NCI-H2196 (cell line): Measurements from ENCODE around the gene HOXA6.
A peak's percentile ranks its signal among the peaks of the same experiment; 100 is the strongest.

Experiments used
- DNase-seq: peaks from one replicate; lab custom pipeline; 2025; ENCODE audit not compliant: unreplicated experiment; lab: John Stamatoyannopoulos, UW

The HOXA6 gene

DNA sequence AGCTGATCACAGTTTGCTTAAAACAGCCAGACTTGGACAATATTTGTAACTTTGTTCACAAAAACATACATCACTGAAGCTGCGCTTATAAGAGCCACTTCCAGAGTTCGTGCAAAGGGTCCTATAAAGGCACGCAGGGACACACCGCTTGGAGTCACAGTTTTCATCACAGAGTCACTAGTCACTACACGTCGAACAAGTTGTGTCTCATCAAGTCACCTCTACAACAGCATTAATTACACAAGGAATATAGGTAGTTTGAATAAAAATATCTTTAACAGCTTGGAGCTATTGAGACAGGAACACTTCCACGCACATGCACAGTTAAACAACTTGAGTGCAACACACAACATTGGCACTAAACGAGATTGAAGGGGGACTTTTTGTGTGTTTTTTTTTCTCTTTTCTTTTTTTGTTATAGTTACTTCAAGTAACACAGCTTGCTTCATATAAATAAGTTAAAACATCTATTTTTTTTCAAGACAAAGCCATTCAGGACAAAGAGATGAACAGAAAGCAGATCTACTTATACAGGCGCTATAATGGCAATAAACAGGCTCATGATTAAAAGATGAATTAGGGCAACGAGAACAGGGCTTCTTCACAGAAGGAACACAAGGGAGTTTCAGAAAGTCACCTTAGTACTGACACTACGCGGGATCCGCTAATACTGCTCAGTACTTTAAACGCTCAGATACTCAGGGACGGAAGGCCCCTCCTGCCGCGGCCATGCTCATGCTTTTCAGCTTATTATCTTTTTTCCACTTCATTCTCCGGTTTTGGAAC, 6.2 kb downstream of the HOXA6 start:
- no peak for DNase-seq

GRCh38 chr7:27140126-27140857, 7.3 kb downstream of the HOXA6 start:
- DNase-seq = no peak

DNA sequence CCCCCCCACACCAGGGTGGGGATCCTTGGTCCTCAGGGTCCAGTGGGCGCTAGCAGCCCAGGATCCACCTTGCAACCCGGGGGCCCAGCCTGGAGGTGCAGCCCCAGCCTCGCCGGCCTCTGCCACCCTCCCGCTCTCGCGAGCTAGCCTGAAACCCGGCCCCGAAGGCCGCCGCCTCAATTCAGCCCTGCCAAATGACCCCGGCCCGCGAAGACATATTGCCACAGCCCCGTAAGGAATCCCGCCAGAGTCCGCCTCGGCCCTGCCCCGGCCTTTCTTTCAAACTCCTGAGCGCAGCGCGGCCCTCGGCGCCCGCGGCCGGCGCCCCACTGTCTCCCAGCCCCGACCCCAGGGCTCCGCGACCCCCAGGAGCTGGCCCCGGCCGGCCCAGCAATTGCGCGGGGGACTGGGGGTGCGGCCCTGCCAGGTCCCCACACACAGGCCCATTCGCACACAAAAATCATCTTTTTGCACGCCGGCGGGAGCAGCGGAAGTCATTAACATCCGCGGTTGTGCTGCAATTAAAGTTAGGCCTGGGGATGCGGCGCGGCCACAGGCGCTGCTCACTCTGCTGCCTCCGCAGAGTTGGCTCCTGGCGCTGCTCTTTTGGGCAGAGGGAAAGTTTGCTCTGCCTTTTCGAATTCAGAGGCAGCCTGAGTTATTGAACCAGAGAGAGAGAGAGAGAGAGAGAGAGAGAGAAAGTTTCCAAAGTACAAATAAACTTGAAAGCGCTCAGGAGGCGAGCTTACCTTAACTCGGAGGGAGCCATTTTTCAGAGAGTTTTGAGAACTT, 8.0 kb downstream of the HOXA6 start:
- no peak for DNase-seq

DNA sequence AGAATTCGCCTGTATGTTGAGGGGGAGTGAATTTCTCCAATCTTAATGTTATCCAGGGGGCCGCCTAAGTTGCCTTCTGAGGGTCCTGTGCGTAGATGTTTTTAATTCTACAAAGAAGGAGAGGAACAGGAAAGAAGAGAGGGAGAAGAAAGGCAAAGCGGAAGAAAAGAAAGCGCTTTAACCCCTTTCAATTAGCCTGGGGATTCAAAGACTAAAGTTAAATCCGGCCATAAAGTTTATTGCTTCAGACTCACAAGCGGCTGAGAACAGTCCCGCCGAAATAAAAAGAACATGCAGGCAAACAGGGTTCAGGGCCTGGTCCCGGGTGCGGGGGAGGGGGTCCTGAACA, 8.6 kb downstream of the HOXA6 start:
- DNase-seq = no peak

- DNase-seq = no peak
Observed at GRCh38 chr7:27138472-27138871, 9.1 kb downstream of the HOXA6 start.

DNA sequence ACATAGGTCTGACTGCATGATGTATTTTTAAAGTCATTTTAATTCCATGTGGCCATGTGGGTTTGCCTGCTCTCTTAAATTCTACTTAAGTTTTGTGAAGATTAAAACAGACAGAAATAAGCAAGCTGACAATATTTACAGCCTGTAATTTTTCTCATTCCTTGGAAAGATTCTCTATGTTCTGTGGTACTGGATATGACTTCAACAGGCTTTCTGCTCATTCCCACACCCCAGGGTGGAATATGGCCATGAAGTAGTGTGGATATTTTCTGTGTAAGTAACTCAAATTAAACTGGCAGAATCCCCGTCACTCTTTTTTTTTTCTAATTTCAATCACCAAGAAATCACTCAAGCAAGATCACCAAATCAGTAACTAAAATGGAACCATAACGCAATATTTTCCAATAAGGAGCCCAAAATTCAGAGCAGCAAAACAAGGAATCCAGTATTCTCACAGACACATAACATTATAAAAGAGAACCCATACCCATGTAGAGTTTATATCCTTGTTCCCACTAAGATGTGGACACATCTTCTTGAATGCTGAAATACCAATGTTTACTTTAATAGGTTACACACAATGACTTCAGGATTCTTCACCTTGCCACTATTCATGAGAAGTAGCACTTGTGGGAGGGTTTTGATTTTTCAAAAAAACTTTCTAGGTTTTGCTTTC, 9.8 kb downstream of the HOXA6 start:
- no peak for DNase-seq

- DNase-seq = no peak
Observed at GRCh38 chr7:27134392-27134791, 13.2 kb downstream of the HOXA6 start.

DNA sequence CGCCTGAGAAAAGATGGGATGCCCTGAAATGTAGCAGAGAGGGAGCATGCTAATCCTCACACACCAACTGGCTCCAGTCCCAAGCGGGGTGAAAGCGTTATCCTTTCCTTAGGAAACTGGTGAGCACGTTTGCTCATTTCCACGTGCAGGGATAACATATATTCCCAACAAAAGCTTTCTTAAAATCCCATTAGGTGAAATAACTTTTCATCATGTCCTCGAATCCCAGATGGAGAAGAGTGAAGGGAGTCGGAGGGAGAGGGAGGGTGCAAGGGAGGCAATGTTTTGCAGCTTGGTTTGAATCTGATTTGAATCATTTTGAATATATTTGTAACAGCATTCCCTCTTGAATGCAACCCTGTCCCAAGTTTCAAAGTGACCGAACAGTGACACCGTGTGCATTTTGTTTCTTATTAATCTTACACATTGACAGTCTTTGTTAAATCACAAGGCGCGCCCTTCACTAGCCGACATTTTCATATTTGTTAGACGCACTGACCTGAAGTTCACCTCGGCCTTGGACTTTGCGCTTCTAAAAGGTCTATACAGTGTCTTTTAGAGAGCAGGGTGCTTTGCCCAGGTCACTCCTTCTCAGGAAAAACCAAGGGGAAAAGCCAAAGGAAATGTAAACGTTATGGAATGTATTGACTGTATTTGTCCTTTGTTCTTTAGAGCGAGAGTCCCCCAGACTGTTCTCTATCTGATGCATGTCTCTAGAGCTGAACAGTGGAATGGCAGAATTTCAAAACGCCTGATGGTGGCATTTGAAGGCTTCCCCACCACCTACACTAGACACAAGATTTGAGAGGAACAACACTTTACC, 14.0 kb downstream of the HOXA6 start:
- no peak for DNase-seq

DNA sequence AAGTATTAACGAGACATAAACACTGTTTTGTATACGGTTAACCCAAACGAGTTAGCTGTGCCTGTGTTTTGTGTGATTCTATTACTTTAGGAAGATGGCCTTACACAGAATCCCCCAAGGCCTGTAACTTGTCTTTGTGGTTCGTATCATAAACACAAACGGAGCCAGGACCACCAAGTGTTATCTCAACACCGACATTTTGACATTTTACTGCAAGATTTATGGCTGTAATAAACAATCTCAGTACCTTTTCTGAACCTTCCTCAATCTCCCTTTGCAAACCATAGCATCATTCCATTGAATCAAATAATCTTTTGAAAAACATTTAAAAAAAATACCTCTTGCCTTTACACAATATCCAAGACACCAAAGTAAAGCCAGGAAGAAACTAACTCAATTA, 14.6 kb downstream of the HOXA6 start:
- DNase-seq = no peak

DNA sequence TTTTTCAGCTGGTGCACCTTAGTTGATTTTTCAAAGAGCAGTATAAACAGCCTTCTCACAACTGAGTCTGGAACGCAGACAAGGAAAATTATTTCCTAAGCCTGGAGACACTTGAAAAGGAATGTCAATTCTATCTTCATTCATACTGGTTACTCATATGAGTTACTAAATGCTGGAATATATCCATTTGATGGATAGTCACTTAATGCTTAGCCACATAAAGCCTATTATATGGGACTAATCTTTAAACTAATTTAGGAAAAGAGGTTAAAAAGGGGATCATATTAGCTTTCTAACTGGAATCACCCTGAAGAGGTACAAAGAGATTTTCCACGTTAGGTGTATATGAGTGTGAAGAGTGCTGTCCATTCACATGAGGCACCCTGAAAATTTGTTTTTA, 15.4 kb downstream of the HOXA6 start:
- no peak for DNase-seq

DNA sequence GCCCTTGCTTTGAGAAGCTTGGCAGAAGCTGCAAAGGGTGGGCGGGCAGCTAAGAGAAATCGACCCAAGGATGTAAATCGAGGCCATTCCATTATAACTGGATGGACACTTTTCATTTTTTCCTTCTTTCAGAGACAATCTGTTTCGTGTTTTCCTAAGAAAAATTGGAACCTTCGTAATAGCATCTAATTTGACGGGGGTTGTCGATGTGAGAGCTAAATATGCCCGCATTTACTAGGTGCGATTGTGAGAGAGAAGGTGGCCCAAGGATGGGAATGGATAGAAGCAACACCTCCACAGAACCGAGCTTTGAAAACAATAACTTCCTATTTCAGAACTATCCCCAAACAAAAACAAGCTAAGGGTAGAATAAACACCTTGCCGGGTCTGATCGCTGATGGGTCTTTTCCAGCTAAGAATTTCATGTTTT, 16.2 kb downstream of the HOXA6 start:
- DNase-seq = no peak

- DNase-seq = peak; percentile 70
Observed at GRCh38 chr7:27130540-27131389, 16.8 kb downstream of the HOXA6 start, which contains the start of gene HOXA4. Gene HOXA4 (minus strand): TSS chr7:27130757. CDS start chr7:27130733, 24 bp downstream.

DNA sequence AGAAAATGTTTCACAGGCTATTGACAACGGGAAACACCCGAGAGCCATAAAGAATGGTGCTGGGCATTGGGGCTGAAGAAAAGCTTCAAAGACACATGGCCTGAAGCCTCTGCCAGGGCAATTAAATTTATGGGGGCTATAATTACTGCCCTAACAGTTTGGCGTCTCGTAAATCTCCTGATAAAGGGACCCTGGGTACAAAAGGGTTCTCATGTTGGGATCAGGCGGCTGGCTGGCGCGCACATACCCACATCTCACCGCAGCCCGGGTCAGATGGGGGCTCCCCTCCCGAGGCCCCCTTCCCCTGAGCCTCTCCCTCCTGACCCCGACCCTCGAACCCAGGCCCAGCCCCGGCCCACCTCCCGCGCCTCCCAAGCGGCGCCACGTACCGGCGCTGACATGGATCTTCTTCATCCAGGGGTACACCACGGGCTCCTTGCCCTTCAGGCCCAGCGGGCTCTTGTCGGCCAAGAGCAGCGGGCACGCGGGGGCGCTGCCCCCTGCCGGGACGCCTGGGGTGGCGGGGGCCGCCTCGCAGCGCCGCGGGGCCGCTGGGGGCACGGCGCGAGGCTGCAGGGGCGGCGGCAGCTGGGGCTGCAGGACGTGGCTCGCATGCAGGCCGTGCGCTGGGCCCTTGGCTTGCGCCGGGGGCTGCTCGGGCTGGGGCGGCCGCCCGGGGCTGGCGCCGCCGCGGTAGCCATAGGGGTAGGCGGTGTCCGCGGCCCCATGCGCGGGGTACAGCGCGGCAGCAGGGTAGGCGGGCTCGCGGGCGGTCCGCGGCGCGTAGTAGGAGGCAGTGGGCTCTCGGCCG, 17.6 kb downstream of the HOXA6 start:
- no peak for DNase-seq

GRCh38 chr7:27128776-27129728, 18.5 kb downstream of the HOXA6 start:
- DNase-seq = no peak

GRCh38 chr7:27128034-27128433, 19.5 kb downstream of the HOXA6 start:
- DNase-seq = no peak

- no peak for DNase-seq
Observed at GRCh38 chr7:27126596-27127327, 20.8 kb downstream of the HOXA6 start.

GRCh38 chr7:27125986-27126394, 21.6 kb downstream of the HOXA6 start:
- no peak for DNase-seq
